Hematopoietic multipotent progenitor cell treated with erythropoietin and hydrocortisone succinate and interleukin-3 and kit ligand, for 6 days (in vitro differentiated cells): ENCODE measurements around the gene CSF3.
"Not testable (repeated sequence)": the region's sequence is repeated elsewhere in the genome, so short reads cannot be mapped to it uniquely, and the experiment has no call there.

Source experiments
- DNase-seq: peaks from one replicate; pipeline ENCODE4 v3.0.0-alpha.2; 2015

Gene CSF3

GRCh38 chr17:39999067-39999466 is 16.2 kb upstream of the CSF3 start:
- DNase-seq: no peak

DNA sequence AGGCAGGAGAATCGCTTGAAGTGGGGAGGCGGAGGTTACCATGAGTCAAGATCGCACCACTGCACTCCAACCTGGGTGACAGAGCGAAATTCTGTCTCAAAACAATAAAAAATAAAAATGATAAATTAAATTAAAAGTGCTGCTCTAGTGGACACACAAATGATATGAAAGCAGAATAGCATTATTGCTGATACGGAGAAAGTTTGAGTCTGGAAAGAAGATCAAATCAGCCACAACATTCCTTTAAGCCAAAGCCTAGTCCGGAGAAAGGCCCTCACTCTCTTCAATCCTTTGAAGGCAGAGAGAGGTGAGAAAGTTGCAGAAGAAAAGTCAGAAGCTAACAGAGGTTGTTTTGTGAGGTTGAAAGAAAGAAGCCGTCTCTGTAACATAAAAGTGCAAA is 15.1 kb upstream of the CSF3 start:
- no peak for DNase-seq

DNA sequence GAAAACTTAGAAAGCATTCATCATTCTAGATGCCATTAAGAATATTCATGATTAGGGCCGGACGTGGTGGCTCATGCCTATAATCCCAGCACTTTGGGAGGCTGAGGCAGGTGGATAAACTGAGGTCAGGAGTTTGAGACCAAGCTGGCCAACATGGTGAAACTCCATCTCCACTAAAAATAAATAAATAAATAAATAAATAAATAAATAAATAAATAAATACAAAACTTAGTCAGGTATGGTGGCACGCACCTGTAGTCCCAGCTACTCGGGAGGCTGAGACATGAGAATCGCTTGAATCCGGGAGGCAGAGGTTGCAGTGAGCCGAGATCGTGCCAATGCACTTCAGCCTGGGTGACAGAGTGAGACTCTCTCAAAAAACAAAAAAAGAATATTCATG is 13.9 kb upstream of the CSF3 start:
- DNase-seq: not testable (repeated sequence)

- DNase-seq: no peak
Measured at GRCh38 chr17:40004072-40004471, 11.2 kb upstream of the CSF3 start.

DNA sequence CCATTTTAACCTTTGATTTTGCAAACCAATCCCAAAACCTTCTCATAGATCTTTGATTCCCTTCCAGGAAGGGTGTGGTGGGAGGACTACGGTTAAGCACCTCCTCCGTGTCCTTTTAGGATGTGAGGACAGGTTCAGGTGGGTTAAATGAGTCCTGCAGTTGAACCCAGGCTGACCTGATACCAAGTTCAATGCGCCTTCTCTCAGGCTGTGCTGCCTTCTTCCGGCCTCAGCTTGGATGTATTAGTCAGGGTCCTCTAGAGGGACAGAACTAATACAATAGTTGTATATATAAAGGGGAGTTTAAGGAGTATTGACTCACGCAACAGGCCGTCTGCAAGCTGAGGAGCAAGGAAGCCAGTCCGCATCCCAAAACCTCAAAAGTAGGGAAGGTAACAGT is 10.5 kb upstream of the CSF3 start:
- DNase-seq: no peak

DNA sequence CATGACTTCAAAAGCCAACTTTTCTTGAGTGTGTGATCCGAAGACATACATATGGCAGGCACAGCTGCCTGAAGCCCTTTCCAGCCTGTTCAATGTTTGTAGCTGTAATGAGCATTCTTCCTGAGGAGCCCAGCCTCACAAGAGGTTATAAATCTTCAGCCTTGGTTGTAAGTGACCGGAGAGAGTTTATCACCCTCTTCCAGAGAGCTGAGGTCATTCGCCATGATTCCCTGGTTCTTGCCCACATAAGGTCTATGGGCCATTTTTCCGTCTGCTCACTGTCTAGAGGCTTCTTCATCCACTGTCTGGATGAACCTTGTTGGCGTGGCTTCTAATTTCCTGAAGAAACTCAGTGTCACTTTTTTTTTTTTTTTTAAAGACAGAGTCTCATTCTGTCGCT is 9.7 kb upstream of the CSF3 start:
- no peak for DNase-seq

DNA sequence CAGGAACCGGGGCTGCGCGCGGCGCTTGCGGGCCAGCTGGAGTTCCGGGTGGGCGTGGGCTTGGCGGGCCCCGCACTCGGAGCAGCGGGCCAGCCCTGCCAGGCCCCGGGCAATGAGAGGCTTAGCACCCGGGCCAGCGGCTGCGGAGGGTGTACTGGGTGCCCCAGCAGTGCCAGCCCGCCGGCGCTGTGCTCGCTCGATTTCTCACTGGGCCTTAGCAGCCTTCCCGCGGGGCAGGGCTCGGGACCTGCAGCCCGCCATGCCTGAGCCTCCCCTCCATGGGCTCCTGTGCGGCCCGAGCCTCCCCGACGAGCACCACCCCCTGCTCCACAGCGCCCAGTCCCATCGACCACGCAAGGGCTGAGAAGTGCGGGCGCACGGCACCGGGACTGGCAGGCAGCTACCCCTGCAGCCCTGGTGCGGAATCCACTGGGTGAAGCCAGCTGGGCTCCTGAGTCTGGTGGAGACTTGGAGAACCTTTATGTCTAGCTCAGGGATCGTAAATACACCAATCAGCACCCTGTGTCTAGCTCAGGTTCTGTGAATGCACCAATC is 4.2 kb upstream of the CSF3 start:
- DNase-seq: not testable (repeated sequence)

- not testable (repeated sequence) for DNase-seq
Measured at GRCh38 chr17:40012017-40012647, 3.1 kb upstream of the CSF3 start.

DNA sequence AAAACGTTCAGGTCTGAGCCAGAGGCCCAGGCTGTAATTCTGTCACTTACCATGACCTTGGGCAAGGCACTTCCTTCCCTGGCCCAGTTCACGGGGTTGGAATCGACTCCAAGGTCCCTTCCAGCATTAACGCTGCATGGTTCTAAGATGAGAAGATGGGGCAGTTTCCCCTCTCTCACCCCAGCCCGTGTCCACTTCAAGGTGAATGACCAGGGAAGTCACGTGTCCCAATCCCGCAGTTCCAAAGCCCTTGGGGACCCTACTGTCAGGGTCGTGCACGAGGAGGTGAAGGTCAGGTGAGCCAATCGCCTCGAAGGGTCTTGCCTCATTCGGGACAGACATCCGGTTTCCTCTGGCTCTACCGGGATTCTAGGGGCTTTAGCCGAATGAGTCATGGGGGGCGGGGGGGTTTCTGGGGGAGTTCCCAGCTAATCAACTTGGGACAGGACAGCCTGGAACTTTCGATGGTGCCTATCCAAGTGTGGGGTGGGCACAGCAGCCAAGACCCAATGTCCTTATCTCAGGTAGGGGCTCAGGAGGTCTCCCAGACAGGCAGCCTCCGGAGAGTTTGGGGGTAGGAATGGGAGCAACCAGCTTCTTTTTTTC is 762 bp upstream of the CSF3 start:
- no peak for DNase-seq

DNA sequence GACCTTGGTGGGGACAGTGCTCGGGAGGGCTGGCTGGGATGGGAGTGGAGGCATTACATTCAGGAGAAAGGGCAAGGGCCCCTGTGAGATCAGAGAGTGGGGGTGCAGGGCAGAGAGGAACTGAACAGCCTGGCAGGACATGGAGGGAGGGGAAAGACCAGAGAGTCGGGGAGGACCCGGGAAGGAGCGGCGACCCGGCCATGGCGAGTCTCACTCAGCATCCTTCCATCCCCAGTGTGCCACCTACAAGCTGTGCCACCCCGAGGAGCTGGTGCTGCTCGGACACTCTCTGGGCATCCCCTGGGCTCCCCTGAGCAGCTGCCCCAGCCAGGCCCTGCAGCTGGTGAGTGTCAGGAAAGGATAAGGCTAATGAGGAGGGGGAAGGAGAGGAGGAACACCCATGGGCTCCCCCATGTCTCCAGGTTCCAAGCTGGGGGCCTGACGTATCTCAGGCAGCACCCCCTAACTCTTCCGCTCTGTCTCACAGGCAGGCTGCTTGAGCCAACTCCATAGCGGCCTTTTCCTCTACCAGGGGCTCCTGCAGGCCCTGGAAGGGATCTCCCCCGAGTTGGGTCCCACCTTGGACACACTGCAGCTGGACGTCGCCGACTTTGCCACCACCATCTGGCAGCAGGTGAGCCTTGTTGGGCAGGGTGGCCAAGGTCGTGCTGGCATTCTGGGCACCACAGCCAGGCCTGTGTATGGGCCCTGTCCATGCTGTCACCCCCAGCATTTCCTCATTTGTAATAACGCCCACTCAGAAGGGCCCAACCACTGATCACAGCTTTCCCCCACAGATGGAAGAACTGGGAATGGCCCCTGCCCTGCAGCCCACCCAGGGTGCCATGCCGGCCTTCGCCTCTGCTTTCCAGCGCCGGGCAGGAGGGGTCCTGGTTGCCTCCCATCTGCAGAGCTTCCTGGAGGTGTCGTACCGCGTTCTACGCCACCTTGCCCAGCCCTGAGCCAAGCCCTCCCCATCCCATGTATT is 1.1 kb downstream of the CSF3 start:
- DNase-seq: peak; percentile 6

DNA sequence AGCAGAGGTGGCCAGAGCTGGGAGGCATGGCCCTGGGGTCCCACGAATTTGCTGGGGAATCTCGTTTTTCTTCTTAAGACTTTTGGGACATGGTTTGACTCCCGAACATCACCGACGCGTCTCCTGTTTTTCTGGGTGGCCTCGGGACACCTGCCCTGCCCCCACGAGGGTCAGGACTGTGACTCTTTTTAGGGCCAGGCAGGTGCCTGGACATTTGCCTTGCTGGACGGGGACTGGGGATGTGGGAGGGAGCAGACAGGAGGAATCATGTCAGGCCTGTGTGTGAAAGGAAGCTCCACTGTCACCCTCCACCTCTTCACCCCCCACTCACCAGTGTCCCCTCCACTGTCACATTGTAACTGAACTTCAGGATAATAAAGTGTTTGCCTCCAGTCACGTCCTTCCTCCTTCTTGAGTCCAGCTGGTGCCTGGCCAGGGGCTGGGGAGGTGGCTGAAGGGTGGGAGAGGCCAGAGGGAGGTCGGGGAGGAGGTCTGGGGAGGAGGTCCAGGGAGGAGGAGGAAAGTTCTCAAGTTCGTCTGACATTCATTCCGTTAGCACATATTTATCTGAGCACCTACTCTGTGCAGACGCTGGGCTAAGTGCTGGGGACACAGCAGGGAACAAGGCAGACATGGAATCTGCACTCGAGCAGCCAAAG is 2.3 kb downstream of the CSF3 start:
- DNase-seq: no peak

- no peak for DNase-seq
Measured at GRCh38 chr17:40018211-40019121, 3.2 kb downstream of the CSF3 start.

DNA sequence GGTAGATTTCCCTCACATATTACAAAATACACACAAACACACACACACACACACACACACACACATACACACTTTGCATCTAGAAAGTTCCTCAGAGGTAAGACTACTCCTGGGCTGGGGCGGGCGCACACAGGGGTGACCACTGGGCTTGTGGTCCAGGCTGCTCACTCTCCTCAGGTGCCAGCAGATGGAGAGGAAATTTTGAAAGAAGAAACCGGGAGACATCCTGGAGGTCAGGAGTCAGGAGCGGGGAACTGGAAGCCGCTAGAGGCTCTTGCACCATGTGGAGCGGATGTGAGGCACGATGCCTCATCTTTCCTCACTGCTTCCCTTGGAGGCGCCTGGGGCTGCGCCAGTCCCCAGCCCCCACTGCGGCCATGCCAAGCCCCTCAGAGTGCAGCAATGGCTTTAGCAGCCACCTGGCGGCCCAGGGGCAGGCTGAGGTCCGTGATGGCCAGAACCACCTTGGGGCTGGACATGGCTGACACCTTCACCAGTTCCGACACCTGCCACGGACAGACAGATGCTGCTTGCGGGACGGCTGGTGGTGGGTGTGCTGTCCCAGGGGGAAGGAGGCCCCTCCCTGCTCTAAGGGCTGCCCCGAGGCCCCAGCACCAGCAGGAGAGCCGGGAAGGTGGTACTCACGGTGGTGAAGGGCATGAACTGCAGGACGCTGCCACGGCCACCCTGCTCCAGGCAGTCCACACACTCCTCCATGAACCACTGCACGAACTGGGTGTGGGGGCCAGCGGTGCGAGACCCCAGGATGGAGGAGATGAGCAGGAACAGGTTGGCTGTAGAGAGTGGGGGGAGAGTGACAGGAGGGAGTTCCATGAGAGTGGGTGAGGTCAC is 4.1 kb downstream of the CSF3 start:
- no peak for DNase-seq

- no peak for DNase-seq
Measured at GRCh38 chr17:40020146-40020545, 4.9 kb downstream of the CSF3 start.

DNA sequence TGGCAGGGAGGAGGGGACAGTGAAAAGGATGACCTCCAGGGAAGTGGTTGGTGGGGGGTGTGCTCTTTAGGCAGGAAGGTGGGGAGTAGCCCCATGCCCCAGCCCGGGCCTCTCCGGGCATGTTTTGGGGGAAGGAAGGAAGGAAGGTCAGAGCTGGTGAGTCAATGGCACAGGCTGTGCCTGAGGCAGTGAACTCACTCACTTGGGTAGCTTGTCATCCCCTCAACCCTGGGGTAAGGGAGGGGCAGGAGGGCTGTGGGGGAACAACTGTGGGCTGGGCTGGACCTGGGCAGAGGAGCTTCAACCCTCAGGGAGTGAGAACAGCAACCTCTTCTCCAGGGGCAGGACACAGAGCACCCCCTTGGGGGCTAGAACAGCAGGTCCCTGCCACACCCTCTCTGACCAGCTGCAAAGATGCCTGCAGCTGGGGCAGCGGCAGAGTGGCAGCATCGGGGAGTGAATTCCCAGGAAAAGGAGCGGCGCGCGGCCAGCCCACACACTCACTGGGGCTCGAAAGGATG is 6.3 kb downstream of the CSF3 start:
- no peak for DNase-seq

DNA sequence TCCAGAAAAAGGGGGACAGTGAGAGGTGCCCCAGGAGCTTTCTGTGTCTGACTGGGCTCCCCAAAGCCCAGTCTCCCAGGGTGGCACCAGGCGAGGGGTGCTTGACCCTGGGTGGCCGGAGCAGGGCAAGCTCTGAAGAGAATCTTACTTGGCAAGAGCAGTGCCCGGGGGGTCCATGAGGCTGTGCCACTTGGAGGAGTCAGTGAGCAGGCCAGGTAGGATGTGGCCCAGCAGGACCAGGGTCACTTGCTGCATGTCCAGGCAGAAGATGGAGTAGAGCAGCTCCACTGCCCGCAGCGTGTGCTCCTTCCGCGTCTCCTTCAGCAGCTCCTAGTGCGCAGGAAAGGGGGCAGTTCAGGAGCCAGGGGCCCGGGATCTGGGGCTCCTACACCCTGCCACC is 7.3 kb downstream of the CSF3 start:
- no peak for DNase-seq

DNA sequence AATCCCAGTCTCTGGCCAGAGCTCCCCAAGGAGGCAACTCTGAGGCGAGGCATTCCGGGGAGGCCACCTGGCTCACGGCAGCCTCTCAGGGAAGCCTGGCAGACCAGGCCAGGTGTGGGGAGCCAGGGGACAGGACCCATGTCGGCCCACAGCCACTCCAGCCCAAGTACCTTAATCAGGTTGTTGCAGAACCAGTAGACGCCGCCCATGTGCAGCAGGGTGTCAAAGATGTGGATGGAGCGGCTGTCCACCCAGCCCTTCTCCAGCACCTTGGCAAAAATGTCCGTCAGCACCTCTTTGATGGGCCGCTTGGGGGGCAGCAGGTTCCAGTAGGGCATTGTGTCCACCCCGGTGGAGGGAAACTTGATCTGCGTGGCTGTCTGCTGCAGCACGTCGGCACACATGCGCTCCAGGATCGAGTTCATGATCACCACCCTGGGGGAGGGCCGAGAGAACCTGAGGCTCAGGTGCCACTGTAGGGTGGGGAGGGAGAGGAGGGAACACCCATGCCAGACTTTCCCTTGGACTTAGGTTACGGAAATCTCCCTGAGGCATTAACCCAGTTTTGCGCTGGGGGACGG is 7.8 kb downstream of the CSF3 start:
- DNase-seq: no peak

GRCh38 chr17:40023590-40024292 is 8.5 kb downstream of the CSF3 start:
- no peak for DNase-seq

DNA sequence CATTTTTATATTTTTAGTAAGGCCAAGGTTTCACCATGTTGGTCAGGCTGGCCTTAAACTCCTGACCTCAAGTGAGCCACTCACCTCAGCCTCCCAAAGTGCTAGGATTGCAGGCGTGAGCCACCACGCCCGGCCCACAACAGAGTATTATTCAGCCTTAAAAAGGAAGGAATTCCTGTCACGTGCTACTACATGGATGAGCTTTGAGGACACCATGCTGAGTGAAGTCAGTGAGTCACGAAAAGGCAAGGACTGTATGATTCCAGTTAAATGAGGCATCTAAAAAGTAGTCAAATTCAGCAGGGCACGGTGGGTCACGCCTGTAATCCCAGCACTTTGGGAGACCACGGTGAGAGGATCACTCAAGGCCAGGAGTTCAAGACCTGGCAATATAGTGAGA is 9.7 kb downstream of the CSF3 start:
- DNase-seq: no peak

DNA sequence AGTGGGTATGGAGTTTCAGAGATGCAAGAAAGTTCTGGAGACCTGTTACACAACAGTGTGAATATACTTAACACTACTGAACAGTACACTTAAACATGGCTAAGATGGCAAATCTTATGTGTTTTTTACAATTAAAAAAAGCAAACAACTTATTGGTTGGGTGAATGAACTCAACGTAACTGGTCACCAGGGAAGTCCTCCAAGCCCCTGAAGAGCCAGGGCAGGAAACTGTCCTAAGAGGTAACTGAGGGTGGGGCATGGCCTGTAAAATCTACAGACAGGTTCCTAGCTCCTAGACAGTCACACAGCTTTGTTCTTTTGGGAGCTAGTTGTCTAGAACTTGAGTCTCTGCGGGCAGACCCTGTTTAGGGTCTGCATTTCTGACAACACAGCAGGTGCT is 10.3 kb downstream of the CSF3 start:
- no peak for DNase-seq
